Glomerular endothelial cell (primary cell): ENCODE data around the gene PCDHB10. TPM values are rescaled to one million over a fixed set of nuclear protein-coding genes. Genes with fewer than 3 reads are reported as not detected.
"Not testable (repeated sequence)": the region's sequence is repeated elsewhere in the genome, so short reads cannot be mapped to it uniquely, and the experiment has no call there.

Source experiments
- DNase-seq: peaks from one replicate; pipeline ENCODE4 v3.0.0-alpha.2; 2011; ENCODE audit warnings: low read depth, low spot score; ENCODE audit errors: extremely low read depth
- total RNA-seq: library from RNA; depleted of rRNA; stranded (reverse); fragments of >200 nt; gene quantifications from 2 replicates; pipeline ENCODE4 v1.2.3, GENCODE V29; 2015

The PCDHB10 gene
- 1.1 and 1.3 TPM in 2 replicates for total RNA-seq

GRCh38 chr5:141192110-141192725 is at the start of gene PCDHB10:
PCDHB10 (plus strand) TSS chr5:141192353; CDS start chr5:141192553, 200 bp downstream.
- DNase-seq, result no peak

- no peak for DNase-seq
Observed at GRCh38 chr5:141149812-141150211, 42.3 kb upstream of the PCDHB10 start, which contains the start of gene PCDHB6. PCDHB6 (plus strand) TSS chr5:141150057; CDS start chr5:141150258, 201 bp downstream.

GRCh38 chr5:141150224-141150992 is 41.7 kb upstream of the PCDHB10 start:
- DNase-seq, result no peak

- DNase-seq, result no peak
Observed at GRCh38 chr5:141150993-141151325, 41.2 kb upstream of the PCDHB10 start.

- not testable (repeated sequence) for DNase-seq
Observed at GRCh38 chr5:141151632-141152031, 40.5 kb upstream of the PCDHB10 start.

GRCh38 chr5:141152096-141152495 is 40.1 kb upstream of the PCDHB10 start:
- DNase-seq, result not testable (repeated sequence)

- no peak for DNase-seq
Observed at GRCh38 chr5:141155540-141156374, 36.4 kb upstream of the PCDHB10 start.

GRCh38 chr5:141157356-141157755 is 34.8 kb upstream of the PCDHB10 start:
- not testable (repeated sequence) for DNase-seq

GRCh38 chr5:141157901-141158300 is 34.3 kb upstream of the PCDHB10 start:
- DNase-seq, result not testable (repeated sequence)

- DNase-seq, result no peak
Observed at GRCh38 chr5:141172381-141173204, 19.6 kb upstream of the PCDHB10 start, which contains the start of gene PCDHB7. PCDHB7 (plus strand) TSS chr5:141172644; CDS start chr5:141172836, 192 bp downstream.

GRCh38 chr5:141174291-141175104 is 17.7 kb upstream of the PCDHB10 start:
- not testable (repeated sequence) for DNase-seq

GRCh38 chr5:141175933-141176332 is 16.2 kb upstream of the PCDHB10 start:
- no peak for DNase-seq

- DNase-seq, result not testable (repeated sequence)
Observed at GRCh38 chr5:141177577-141178191, 14.5 kb upstream of the PCDHB10 start, which contains the start of gene PCDHB8. PCDHB8 (plus strand) TSS chr5:141177790; CDS start chr5:141178035, 245 bp downstream.

- DNase-seq, result not testable (repeated sequence)
Observed at GRCh38 chr5:141179371-141179770, 12.8 kb upstream of the PCDHB10 start.

- DNase-seq, result not testable (repeated sequence)
Observed at GRCh38 chr5:141179876-141180275, 12.3 kb upstream of the PCDHB10 start.

GRCh38 chr5:141180313-141180712 is 11.8 kb upstream of the PCDHB10 start:
- DNase-seq, result no peak

- no peak for DNase-seq
Observed at GRCh38 chr5:141182248-141182647, 9.9 kb upstream of the PCDHB10 start, which contains the start of gene PCDHB16. PCDHB16 (plus strand) TSS chr5:141182387; CDS start chr5:141182560, 173 bp downstream.

- DNase-seq, result not testable (repeated sequence)
Observed at GRCh38 chr5:141184117-141184855, 7.9 kb upstream of the PCDHB10 start.
